ENCODE results near the gene ADARB1. TPM values are rescaled to one million over a fixed set of nuclear protein-coding genes. Genes with fewer than 3 reads are reported as not detected.

The ADARB1 gene
- total and polyA plus RNA-seq, 9 of the 15 experiments (the other 6 are each of a cell fraction or from before 2014, with no cell fraction given), result 6.7 to 16.0 (median 8.3) TPM

DNA sequence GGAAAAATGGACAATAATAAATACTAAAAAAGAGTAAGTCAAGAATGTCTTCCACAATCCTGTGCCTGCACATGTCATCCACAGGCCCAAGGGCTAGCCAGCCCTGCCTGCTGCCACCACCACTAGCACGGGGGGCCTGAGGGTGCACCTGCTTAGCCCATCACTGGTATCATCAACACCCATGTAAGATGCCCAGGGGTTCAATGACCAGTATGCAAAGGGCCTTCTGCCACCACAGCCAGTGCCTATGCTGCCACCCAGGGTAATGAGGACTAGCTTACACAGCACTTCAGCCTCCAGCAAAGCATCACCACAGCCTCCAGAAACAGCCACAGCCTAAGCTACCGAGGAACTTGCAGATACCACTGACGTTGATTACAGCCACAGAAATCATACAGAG is 167.0 kb downstream of the ADARB1 start:
- in situ Hi-C loops (cut with MboI), result no loop called here
- 5% methylated on average over 3 of the region's 3 CpGs for WGBS (ENCODE audit: insufficient coverage, low coverage, missing lambda C conversion rate)
- no peaks in the 10 kb centered on the region for H3K79me2 ChIP-seq (ENCODE audit: control insufficient read depth, insufficient read depth, low read length)
- no peak overlapping the region for H3K9ac ChIP-seq (ENCODE audit: insufficient read depth in 1 of 2, low read depth in 2 of 2, low read length in 2 of 2)
- H2AFZ ChIP-seq (ENCODE audit: low read depth, low read length), result no peak overlapping the region
- CTCF ChIA-PET (ENCODE audit: low intra/inter-chr PET ratio), result no interaction called here
- no peaks in the 10 kb centered on the region for H3K4me1 ChIP-seq (replicated peaks in 1 of 2; ENCODE audit: control insufficient read depth in 2 of 2, insufficient read depth in 2 of 2, low read length in 2 of 2)
- no TSS peak for BruUV-seq (replicated peaks)
- peaks cover 7 to 17% of the 10 kb centered on the region in 2 experiments; a peak in 3 of 5 replicates for H3K27me3 ChIP-seq (ENCODE audit: control insufficient read depth in 2 of 2, insufficient read depth in 2 of 2, low read length in 2 of 2)
- no peak overlapping the region for H3K27ac ChIP-seq (ENCODE audit: extremely low read depth, low read depth, low read length)
- DNase-seq (ENCODE audit: extremely low read depth in 1 of 4, low spot score in 3 of 4) (no peak), FAIRE-seq (no peak), ATAC-seq (no peak)
- H3K4me3 ChIP-seq, result no peak overlapping the region
- H3K4me2 ChIP-seq (ENCODE audit: insufficient read depth, low read length), result no peak overlapping the region
- no peaks in the 10 kb centered on the region for H3K9me1 ChIP-seq (ENCODE audit: control insufficient read depth, insufficient read depth, low read length)
- POLR2A ChIA-PET, result interaction anchor here (0.9 kb wide), 1 partner anchor 17 kb away, joined by 3 read pairs; no protein-coding TSS in a partner anchor
- TF ChIP-seq, protein P1, sequence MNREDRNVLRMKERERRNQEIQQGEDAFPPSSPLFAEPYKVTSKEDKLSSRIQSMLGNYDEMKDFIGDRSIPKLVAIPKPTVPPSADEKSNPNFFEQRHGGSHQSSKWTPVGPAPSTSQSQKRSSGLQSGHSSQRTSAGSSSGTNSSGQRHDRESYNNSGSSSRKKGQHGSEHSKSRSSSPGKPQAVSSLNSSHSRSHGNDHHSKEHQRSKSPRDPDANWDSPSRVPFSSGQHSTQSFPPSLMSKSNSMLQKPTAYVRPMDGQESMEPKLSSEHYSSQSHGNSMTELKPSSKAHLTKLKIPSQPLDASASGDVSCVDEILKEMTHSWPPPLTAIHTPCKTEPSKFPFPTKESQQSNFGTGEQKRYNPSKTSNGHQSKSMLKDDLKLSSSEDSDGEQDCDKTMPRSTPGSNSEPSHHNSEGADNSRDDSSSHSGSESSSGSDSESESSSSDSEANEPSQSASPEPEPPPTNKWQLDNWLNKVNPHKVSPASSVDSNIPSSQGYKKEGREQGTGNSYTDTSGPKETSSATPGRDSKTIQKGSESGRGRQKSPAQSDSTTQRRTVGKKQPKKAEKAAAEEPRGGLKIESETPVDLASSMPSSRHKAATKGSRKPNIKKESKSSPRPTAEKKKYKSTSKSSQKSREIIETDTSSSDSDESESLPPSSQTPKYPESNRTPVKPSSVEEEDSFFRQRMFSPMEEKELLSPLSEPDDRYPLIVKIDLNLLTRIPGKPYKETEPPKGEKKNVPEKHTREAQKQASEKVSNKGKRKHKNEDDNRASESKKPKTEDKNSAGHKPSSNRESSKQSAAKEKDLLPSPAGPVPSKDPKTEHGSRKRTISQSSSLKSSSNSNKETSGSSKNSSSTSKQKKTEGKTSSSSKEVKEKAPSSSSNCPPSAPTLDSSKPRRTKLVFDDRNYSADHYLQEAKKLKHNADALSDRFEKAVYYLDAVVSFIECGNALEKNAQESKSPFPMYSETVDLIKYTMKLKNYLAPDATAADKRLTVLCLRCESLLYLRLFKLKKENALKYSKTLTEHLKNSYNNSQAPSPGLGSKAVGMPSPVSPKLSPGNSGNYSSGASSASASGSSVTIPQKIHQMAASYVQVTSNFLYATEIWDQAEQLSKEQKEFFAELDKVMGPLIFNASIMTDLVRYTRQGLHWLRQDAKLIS (CRISPR knock-in tag; IDR thresholded peaks at IDR 0.05), result no peak
- TF ChIP-seq SIRT6 (IDR thresholded peaks at IDR 0.05; ENCODE audit: low read depth, low read length), result no peak
- TF ChIP-seq FIP1L1 (IDR thresholded peaks at IDR 0.05; ENCODE audit: low read depth, low read length, poor library complexity, severe bottlenecking), result no peak
- TF ChIP-seq NBN (IDR thresholded peaks at IDR 0.05; ENCODE audit: low read depth), result no peak
- TF ChIP-seq ZBED1 (IDR thresholded peaks at IDR 0.05), result no peak
- TF ChIP-seq ZNF354B (CRISPR knock-in tag; IDR thresholded peaks at IDR 0.05), result no peak
- TF ChIP-seq THRB (CRISPR knock-in tag; conservative IDR thresholded peaks at IDR 0.05), result no peak
- TF ChIP-seq ZC3H4 (CRISPR knock-in tag; IDR thresholded peaks at IDR 0.05; ENCODE audit: borderline replicate concordance), result no peak
- no peak for TF ChIP-seq ZBTB1 (CRISPR knock-in tag; IDR thresholded peaks at IDR 0.05; ENCODE audit: borderline replicate concordance, low read depth)
- TF ChIP-seq ARNT (IDR thresholded peaks at IDR 0.05), result no peak
- TF ChIP-seq SMARCC2 (IDR thresholded peaks at IDR 0.05; ENCODE audit: low read depth), result no peak
- no peak for TF ChIP-seq ZEB2 (IDR thresholded peaks at IDR 0.05)
- TF ChIP-seq TEAD1 (CRISPR knock-in tag; IDR thresholded peaks at IDR 0.05), result no peak
- H3K9me3 ChIP-seq (replicated peaks; ENCODE audit: control insufficient read depth, insufficient read depth, low read depth, low read length), result 0 out of 2 replicates have a peak, but pooled peaks cover 2% of the 10 kb centered on the region
- intact Hi-C loops (cut with micrococcal nuclease), result no loop called here
- H4K20me1 ChIP-seq (replicated peaks; ENCODE audit: control insufficient read depth, insufficient read depth, low read length), result no peaks in the 10 kb centered on the region
- no peaks in the 10 kb centered on the region for H3K36me3 ChIP-seq (ENCODE audit: control insufficient read depth, insufficient read depth, low read length)

Data from K562 (cell line).